PC-9 (cell line): Measurements from ENCODE around the gene CAT. TPM values are rescaled to one million over a fixed set of nuclear protein-coding genes. Genes with fewer than 3 reads are reported as not detected.

Experiments
- BruUV-seq: library from RNA; stranded (reverse); fragments of 400-500 nt; replicated peaks from 2 replicates; lab custom pipeline; 2021; lab: Mats Ljungman, UMichigan
- CTCF ChIA-PET: fragments of 300-600 bp; sonication (Branson Sonifier 250); formaldehyde crosslinking; loops from one replicate; lab custom pipeline; 2022; ENCODE audit warnings: antibody characterized with exemption; lab: Charles Lee
- POLR2A ChIA-PET: fragments of 300-600 bp; sonication (Branson Sonifier 250); formaldehyde crosslinking; loops from one replicate; lab custom pipeline; 2022; ENCODE audit warnings: antibody characterized with exemption; ENCODE audit not compliant: unreplicated experiment; lab: Charles Lee
- DNase-seq, 2 experiments: peaks; one replicate each; pipeline versions ENCODE4 v3.0.0 to v3.0.0-alpha.2; 2015 to 2022; ENCODE audit warnings: mixed read lengths in 1 of 2
- H2AFZ ChIP-seq: fragments of 200-600 bp; sonication (generic); 2 replicates; pipeline ENCODE4 v1.8.1; 2017; ENCODE audit warnings: antibody characterized with exemption
- H3F3A ChIP-seq: fragments of 200-600 bp; sonication (generic); 2 replicates; pipeline ENCODE4 v1.8.1; 2017; ENCODE audit warnings: antibody characterized with exemption, mild to moderate bottlenecking, low read depth; ENCODE audit not compliant: insufficient read depth
- H3K27ac ChIP-seq: fragments of 200-600 bp; sonication (generic); 2 replicates; pipeline ENCODE4 v1.6.1; 2016; ENCODE audit warnings: mixed run types
- H3K27me3 ChIP-seq: fragments of 200-600 bp; sonication (generic); 2 replicates; pipeline ENCODE4 v1.6.1; 2016; ENCODE audit warnings: low read depth, mixed run types; ENCODE audit not compliant: insufficient read depth
- H3K36me3 ChIP-seq: fragments of 200-600 bp; sonication (generic); 2 replicates; pipeline ENCODE4 v1.6.1; 2016; ENCODE audit warnings: low read depth, mixed run types
- H3K4me1 ChIP-seq: fragments of 200-600 bp; sonication (generic); replicated peaks from 2 replicates; pipeline ENCODE4 v1.6.1; 2016; ENCODE audit warnings: mixed run types; ENCODE audit not compliant: insufficient read depth
- H3K4me2 ChIP-seq: fragments of 200-600 bp; sonication (generic); 2 replicates; pipeline ENCODE4 v1.6.1; 2017; ENCODE audit warnings: mixed run types
- H3K4me3 ChIP-seq: fragments of 200-600 bp; sonication (generic); 2 replicates; pipeline ENCODE4 v1.6.1; 2016; ENCODE audit warnings: mixed run types
- H3K79me2 ChIP-seq: fragments of 200-600 bp; sonication (generic); 2 replicates; pipeline ENCODE4 v1.6.1; 2017; ENCODE audit warnings: low read depth, mixed run types
- H3K9me2 ChIP-seq: fragments of 200-600 bp; sonication (generic); 2 replicates; pipeline ENCODE4 v1.8.1; 2017; ENCODE audit warnings: mild to moderate bottlenecking; ENCODE audit not compliant: insufficient read depth
- H3K9me3 ChIP-seq: fragments of 200-600 bp; sonication (generic); 2 replicates; pipeline ENCODE4 v1.8.1; 2016; ENCODE audit warnings: low read depth; ENCODE audit not compliant: insufficient read depth
- H4K20me1 ChIP-seq: fragments of 200-600 bp; sonication (generic); 2 replicates; pipeline ENCODE4 v1.8.1; 2017; ENCODE audit not compliant: insufficient read depth
- EZH2 ChIP-seq: fragments of 200-600 bp; sonication (generic); IDR thresholded peaks from 2 replicates; pipeline ENCODE4 v1.8.0; 2017; ENCODE audit warnings: antibody characterized with exemption, low read depth
- intact Hi-C: fragments of 100-400 bp; cut with micrococcal nuclease; formaldehyde crosslinking; loops from one replicate; pipeline ENCODE4 v1.10.0; 2022; ENCODE audit not compliant: unreplicated experiment
- total RNA-seq: library from RNA; stranded (reverse); gene quantifications from 2 replicates; pipeline ENCODE4 v1.2.3, GENCODE V29; 2021
- TF ChIP-seq, protein P1 (sequence below): fragments of 200-600 bp; sonication (generic); conservative IDR thresholded peaks from 2 replicates; pipeline ENCODE4 v1.6.1; 2017; ENCODE audit warnings: mixed run types, antibody characterized with exemption, mild to moderate bottlenecking, moderate library complexity

CAT gene
- total RNA-seq, 1 experiment from 2014 or later, result 63.4 TPM

DNA sequence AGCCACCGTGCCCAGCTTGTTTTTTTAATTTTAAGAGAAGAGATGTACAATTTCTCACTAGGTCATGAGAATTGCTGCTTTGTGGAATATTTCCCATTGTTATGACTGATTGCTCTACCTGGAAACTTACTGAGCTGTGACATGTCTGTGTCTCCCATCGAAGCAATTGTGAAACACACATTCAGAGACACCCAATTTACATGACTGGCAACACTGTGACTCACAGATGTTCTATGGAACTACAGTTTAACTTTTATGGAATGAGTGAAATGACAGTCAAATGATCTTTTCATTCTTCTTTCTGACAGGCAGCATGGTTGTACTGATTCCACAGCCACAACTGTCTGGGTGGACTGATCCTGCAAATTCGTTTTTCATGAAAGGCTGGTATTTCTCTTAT is 42.6 kb downstream of the CAT start:
- Histone ChIP-seq H3K4me3 (no peak overlapping the region), H3K9me2 (no peaks in the 10 kb centered on the region), H3K36me3 (no peaks in the 10 kb centered on the region), H3K79me2 (no peaks in the 10 kb centered on the region), H3K27ac (no peak overlapping the region), H3K27me3 (no peaks in the 10 kb centered on the region), H4K20me1 (no peaks in the 10 kb centered on the region), H3K4me2 (no peak overlapping the region), H3F3A (no peaks in the 10 kb centered on the region), H3K4me1 (peaks cover 6% of the 10 kb centered on the region; the same call in 1 of the 2 replicates), H3K9me3 (no peaks in the 10 kb centered on the region), H2AFZ (no peak overlapping the region)
- POLR2A ChIA-PET, result no interaction called here
- DNase-seq, result no peak
- TF ChIP-seq, protein P1, sequence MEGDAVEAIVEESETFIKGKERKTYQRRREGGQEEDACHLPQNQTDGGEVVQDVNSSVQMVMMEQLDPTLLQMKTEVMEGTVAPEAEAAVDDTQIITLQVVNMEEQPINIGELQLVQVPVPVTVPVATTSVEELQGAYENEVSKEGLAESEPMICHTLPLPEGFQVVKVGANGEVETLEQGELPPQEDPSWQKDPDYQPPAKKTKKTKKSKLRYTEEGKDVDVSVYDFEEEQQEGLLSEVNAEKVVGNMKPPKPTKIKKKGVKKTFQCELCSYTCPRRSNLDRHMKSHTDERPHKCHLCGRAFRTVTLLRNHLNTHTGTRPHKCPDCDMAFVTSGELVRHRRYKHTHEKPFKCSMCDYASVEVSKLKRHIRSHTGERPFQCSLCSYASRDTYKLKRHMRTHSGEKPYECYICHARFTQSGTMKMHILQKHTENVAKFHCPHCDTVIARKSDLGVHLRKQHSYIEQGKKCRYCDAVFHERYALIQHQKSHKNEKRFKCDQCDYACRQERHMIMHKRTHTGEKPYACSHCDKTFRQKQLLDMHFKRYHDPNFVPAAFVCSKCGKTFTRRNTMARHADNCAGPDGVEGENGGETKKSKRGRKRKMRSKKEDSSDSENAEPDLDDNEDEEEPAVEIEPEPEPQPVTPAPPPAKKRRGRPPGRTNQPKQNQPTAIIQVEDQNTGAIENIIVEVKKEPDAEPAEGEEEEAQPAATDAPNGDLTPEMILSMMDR, result no peak
- no peak for TF ChIP-seq EZH2
- intact Hi-C loops, result no loop called here
- CTCF ChIA-PET, result interaction anchor here (0.6 to 1.4 kb wide), 4 partner anchors 11 to 761 kb away, joined by 3 to 8 read pairs (median 4); no protein-coding TSS in a partner anchor
- no TSS peak for BruUV-seq

DNA sequence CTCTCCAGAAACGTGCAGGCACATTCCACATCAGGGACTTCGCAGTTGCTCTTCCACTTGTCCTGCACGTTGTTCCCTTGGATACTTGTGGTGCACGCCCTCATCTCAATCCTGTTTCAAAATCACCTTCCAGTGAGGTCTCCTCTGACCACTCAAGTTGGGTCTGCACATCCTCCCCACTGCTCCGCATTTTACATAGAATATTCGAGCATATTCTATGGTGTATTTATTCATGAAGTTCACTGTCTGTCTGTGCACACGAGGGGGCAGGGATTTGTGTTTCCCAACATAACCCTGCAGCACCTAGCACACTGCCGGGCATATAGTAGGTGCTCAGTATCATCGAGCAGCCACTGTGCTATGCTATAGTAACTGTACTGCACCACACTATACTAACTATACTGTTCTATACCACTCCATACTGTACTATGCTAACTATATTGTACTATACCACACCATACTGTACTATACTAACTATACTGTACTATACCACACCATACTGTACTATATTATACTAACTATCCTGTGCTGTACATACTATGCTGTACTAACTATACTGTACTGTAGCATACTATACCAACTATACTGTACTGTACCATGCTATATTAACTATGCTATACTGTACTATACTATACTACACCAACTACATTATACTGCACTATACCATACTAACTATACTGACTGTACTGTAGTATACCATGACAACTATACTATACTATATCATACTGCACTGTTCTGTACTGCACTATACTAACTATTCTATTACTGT is 44.6 kb downstream of the CAT start:
- no peaks in the 10 kb centered on the region for H3K9me2 ChIP-seq
- H3K27me3 ChIP-seq, result no peaks in the 10 kb centered on the region
- H2AFZ ChIP-seq, result no peak overlapping the region
- TF ChIP-seq, protein P1, result no peak
- no peak for TF ChIP-seq EZH2
- no peak overlapping the region for H3K27ac ChIP-seq
- no peaks in the 10 kb centered on the region for H3K79me2 ChIP-seq
- intact Hi-C loops, result no loop called here
- no peak for DNase-seq
- H3K9me3 ChIP-seq, result no peaks in the 10 kb centered on the region
- CTCF ChIA-PET, result no interaction called here
- no peaks in the 10 kb centered on the region for H4K20me1 ChIP-seq
- BruUV-seq, result no TSS peak
- no peaks in the 10 kb centered on the region for H3K36me3 ChIP-seq
- H3K4me1 ChIP-seq, result no peaks in the 10 kb centered on the region
- no peak overlapping the region for H3K4me2 ChIP-seq
- POLR2A ChIA-PET, result no interaction called here
- no peaks in the 10 kb centered on the region for H3F3A ChIP-seq
- no peak overlapping the region for H3K4me3 ChIP-seq

DNA sequence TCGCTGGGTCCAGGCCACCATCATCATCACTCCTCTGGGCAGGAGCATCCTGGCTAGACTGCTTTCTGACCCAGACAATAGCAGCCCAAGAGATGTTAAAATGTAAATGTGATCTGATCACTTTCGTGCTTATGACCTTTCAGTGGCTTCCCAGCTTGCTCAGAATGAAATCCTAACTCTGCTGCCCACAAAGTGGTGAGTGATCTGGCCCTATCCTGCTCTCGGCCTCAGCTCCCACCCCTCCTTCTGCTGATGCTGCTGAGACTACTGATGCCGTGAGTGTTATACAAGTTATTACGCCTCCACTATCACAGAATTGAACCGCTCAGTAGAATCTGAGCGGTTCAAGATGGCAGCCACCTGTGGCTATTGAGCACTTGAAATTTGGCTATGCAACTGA is 48.7 kb downstream of the CAT start:
- Histone ChIP-seq H3K4me1 (no peaks in the 10 kb centered on the region), H3K9me3 (no peaks in the 10 kb centered on the region), H3K4me2 (no peak overlapping the region), H3K9me2 (no peaks in the 10 kb centered on the region), H3K36me3 (no peaks in the 10 kb centered on the region), H3K79me2 (no peaks in the 10 kb centered on the region), H3K4me3 (no peak overlapping the region), H3K27ac (no peak overlapping the region), H3K27me3 (no peaks in the 10 kb centered on the region), H3F3A (no peaks in the 10 kb centered on the region), H2AFZ (no peak overlapping the region), H4K20me1 (no peaks in the 10 kb centered on the region)
- no TSS peak for BruUV-seq
- intact Hi-C loops, result no loop called here
- no peak for TF ChIP-seq EZH2
- TF ChIP-seq, protein P1, result no peak
- DNase-seq, result no peak
- POLR2A ChIA-PET, result no interaction called here
- CTCF ChIA-PET, result no interaction called here
